Activated CD4-positive, alpha-beta T cell treated with anti-CD3 and anti-CD28 coated beads for 36 hours (primary cell): ENCODE results near the gene ENOX1. TPM values are rescaled to one million over a fixed set of nuclear protein-coding genes. Genes with fewer than 3 reads are reported as not detected.

ENCODE experiments used
- ATAC-seq: fragments of 200-7000 bp; cut with Tn5 transposase; one replicate; pipeline ENCODE4 v1.10.0; 2021; ENCODE audit warnings: mild to moderate bottlenecking, moderate library complexity
- CTCF ChIA-PET: fragments of 350-600 bp; sonication (Branson Sonifier 250); formaldehyde crosslinking; loops from one replicate; lab custom pipeline; 2021; ENCODE audit warnings: antibody characterized with exemption; lab: Charles Lee
- POLR2A ChIA-PET: fragments of 350-600 bp; sonication (Branson Sonifier 250); formaldehyde crosslinking; loops from one replicate; lab custom pipeline; 2021; ENCODE audit warnings: antibody characterized with exemption, inconsistent platforms; lab: Charles Lee
- DNase-seq: peaks from one replicate; pipeline ENCODE4 v3.0.0-alpha.2; 2020
- H3K27ac Mint-ChIP-seq: one replicate; pipeline ENCODE4 v1.8.0; 2021; ENCODE audit warnings: mixed read lengths
- H3K27me3 Mint-ChIP-seq: one replicate; pipeline ENCODE4 v1.8.0; 2021; ENCODE audit warnings: mixed read lengths
- H3K36me3 Mint-ChIP-seq: one replicate; pipeline ENCODE4 v1.8.0; 2021; ENCODE audit warnings: low read depth, mixed read lengths
- H3K4me1 Mint-ChIP-seq: one replicate; pipeline ENCODE4 v1.8.0; 2021; ENCODE audit warnings: mixed read lengths
- H3K4me3 Mint-ChIP-seq: one replicate; pipeline ENCODE4 v1.8.0; 2021; ENCODE audit warnings: mild to moderate bottlenecking, moderate library complexity, mixed read lengths
- H3K9me3 Mint-ChIP-seq: one replicate; pipeline ENCODE4 v1.8.0; 2021; ENCODE audit warnings: low read depth, mixed read lengths
- intact Hi-C, 2 experiments: fragments of 100-400 bp; cut with DNase I in 1 of 2; cut with micrococcal nuclease in 1 of 2; formaldehyde crosslinking; loops; one replicate each; pipeline versions ENCODE4 v1.14.2 to v1.15.1; 2022 to 2024; cut with DNase I, micrococcal nuclease
- total RNA-seq, 2 experiments: library from RNA; stranded (reverse); gene quantifications; one replicate each; pipeline ENCODE4 v1.2.3, GENCODE V29; 2021

ENOX1 gene
- total RNA-seq, 2 experiments from 2014 or later, result 0.28 to 0.48 TPM

DNA sequence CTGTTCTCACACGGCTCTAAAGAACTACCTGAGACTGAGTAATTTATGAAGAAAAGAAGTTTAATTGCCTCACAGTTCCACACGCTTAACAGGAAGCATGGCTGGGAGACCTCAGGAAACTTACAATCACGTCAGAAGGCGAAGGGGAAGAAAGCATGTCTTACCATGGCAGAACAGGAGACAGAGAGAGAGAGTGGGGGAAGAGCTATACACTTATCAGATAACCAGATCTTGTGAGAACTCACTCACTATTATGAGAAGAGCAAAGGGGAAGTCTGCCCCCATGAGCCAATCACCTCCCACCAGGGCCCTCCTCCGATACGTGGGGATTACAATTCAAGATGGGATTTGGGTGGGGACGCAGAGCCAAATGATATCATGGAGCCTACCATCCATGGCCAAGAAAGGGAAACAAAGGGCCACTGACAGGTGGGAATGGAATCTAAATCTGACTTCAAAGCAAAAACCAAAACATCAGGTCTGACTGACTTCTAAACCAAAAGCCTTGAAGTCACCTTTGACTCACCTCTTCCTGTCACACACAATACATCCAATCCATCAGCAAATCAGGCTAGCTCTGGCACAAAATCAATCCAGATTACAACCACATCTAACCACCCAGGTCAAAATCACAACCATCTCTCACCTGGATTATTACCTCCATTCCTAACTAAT is 189.7 kb downstream of the ENOX1 start:
- ATAC-seq, result peak; percentile 90
- intact Hi-C loops, result loop anchor here (5.0 to 10.0 kb wide), 3 partner anchors 95 to 200 kb away; no protein-coding TSS in a partner anchor
- Mint-ChIP-seq H3K27ac (peak overlapping the region; percentile 65), H3K27me3 (peaks cover 4% of the 10 kb centered on the region), H3K9me3 (peaks cover 2% of the 10 kb centered on the region), H3K4me1 (peaks cover 18% of the 10 kb centered on the region), H3K36me3 (no peaks in the 10 kb centered on the region), H3K4me3 (no peak overlapping the region)
- peak; percentile 20 for DNase-seq
- ChIA-PET CTCF (no interaction called here), POLR2A (no interaction called here)

- H3K27ac Mint-ChIP-seq, result no peak overlapping the region
These were observed 190.8 kb downstream of the ENOX1 start for GRCh38 chr13:43596006-43596405.

DNA sequence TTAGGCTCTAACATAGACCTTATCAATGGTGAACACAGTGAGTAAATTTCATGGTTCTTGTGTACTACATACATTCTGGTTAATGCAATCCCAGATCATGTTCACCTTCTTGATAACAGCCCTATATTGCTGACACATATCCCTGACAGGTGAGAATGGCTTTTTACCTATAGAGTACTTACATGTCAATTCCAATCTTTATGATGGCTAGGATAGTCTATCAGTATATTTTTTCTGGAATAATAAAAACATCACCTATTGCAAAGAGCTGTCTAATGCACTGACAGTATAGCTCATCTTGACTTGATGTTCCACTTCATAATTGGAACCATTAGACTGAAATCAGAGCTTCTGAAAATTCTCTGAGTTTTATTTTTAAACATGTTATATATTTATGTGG is 199.4 kb downstream of the ENOX1 start:
- POLR2A ChIA-PET, result no interaction called here
- CTCF ChIA-PET, result no interaction called here
- no peak overlapping the region for H3K27ac Mint-ChIP-seq

More at GRCh38 chr13:43596006-43596405, 190.8 kb downstream of the ENOX1 start:
- ATAC-seq, result no peak
- Mint-ChIP-seq H3K27me3 (peaks cover 5% of the 10 kb centered on the region), H3K4me3 (no peak overlapping the region), H3K36me3 (no peaks in the 10 kb centered on the region), H3K4me1 (peaks cover 18% of the 10 kb centered on the region), H3K9me3 (peaks cover 2% of the 10 kb centered on the region)
- DNase-seq, result no peak
- intact Hi-C loops, result loop anchor here (5.0 to 10.0 kb wide), 3 partner anchors 96 to 201 kb away; no protein-coding TSS in a partner anchor
- POLR2A ChIA-PET, result no interaction called here
- CTCF ChIA-PET, result interaction anchor here (0.6 kb wide), 1 partner anchor 158 kb away, joined by 3 read pairs; no protein-coding TSS in a partner anchor

GRCh38 chr13:43584751-43585150 is 202.0 kb downstream of the ENOX1 start:
- ChIA-PET CTCF (no interaction called here), POLR2A (no interaction called here)
- Mint-ChIP-seq H3K27ac (no peak overlapping the region), H3K27me3 (peaks cover 7% of the 10 kb centered on the region), H3K4me3 (no peak overlapping the region), H3K4me1 (peaks cover 4% of the 10 kb centered on the region), H3K9me3 (no peaks in the 10 kb centered on the region), H3K36me3 (no peaks in the 10 kb centered on the region)
- ATAC-seq (no peak), DNase-seq (no peak)
- intact Hi-C loops, result no loop called here

More for the DNA sequence above, 199.4 kb downstream of the ENOX1 start:
- intact Hi-C loops, result no loop called here
- H3K36me3 Mint-ChIP-seq, result no peaks in the 10 kb centered on the region
- ATAC-seq (no peak), DNase-seq (no peak)
- H3K27me3 Mint-ChIP-seq, result peaks cover 6% of the 10 kb centered on the region
- no peak overlapping the region for H3K4me3 Mint-ChIP-seq
- no peaks in the 10 kb centered on the region for H3K9me3 Mint-ChIP-seq
- H3K4me1 Mint-ChIP-seq, result peaks cover 4% of the 10 kb centered on the region

- Mint-ChIP-seq H3K27ac (no peak overlapping the region), H3K4me3 (no peak overlapping the region), H3K36me3 (no peaks in the 10 kb centered on the region), H3K9me3 (no peaks in the 10 kb centered on the region), H3K27me3 (peaks cover 5% of the 10 kb centered on the region), H3K4me1 (peaks cover 4% of the 10 kb centered on the region)
- ChIA-PET POLR2A (no interaction called here), CTCF (no interaction called here)
- intact Hi-C loops, result no loop called here
- DNase-seq (no peak), ATAC-seq (no peak)
These were observed 203.5 kb downstream of the ENOX1 start for GRCh38 chr13:43583321-43583720.

DNA sequence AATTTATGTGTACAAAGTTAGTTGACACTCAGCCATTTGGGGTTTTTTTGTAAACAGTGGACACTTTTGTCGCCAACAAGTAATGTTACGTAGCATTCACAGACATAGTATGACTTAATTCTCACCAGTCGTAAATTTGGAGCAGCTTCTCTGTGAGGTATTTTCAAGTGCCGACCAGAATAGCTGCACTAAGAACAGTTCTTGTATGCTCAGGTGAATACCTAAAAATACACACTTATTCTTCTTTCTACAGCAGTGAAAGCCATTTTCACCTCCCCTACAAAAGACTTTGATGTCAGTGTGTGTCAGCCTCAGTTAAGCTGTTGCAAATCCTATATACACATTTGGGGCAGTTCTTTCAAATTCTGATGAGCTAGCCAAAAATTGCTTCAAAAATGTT is 206.5 kb downstream of the ENOX1 start:
- Mint-ChIP-seq H3K4me1 (no peaks in the 10 kb centered on the region), H3K27ac (no peak overlapping the region), H3K4me3 (no peak overlapping the region), H3K36me3 (no peaks in the 10 kb centered on the region), H3K9me3 (peaks cover 3% of the 10 kb centered on the region), H3K27me3 (peaks cover 6% of the 10 kb centered on the region)
- intact Hi-C loops, result no loop called here
- ATAC-seq (no peak), DNase-seq (no peak)
- ChIA-PET CTCF (interaction anchor here (0.9 kb wide), 1 partner anchor 12 kb away, joined by 3 read pairs; no protein-coding TSS in a partner anchor), POLR2A (no interaction called here)

GRCh38 chr13:43579321-43579720 is 207.5 kb downstream of the ENOX1 start:
- Mint-ChIP-seq H3K4me1 (peaks cover 5% of the 10 kb centered on the region), H3K4me3 (no peak overlapping the region), H3K36me3 (no peaks in the 10 kb centered on the region), H3K27ac (no peak overlapping the region), H3K27me3 (peaks cover 9% of the 10 kb centered on the region), H3K9me3 (peaks cover 3% of the 10 kb centered on the region)
- ATAC-seq (no peak), DNase-seq (no peak)
- ChIA-PET CTCF (no interaction called here), POLR2A (no interaction called here)
- intact Hi-C loops, result no loop called here

- Mint-ChIP-seq H3K27ac (peak overlapping the region; percentile 34), H3K4me3 (no peak overlapping the region), H3K4me1 (peaks cover 5% of the 10 kb centered on the region), H3K36me3 (no peaks in the 10 kb centered on the region), H3K27me3 (peaks cover 15% of the 10 kb centered on the region), H3K9me3 (peaks cover 3% of the 10 kb centered on the region)
- no peak for ATAC-seq
- CTCF ChIA-PET, result no interaction called here
- POLR2A ChIA-PET, result no interaction called here
- intact Hi-C loops, result no loop called here
- DNase-seq, result no peak
These were observed 212.2 kb downstream of the ENOX1 start for GRCh38 chr13:43574605-43575004.

DNA sequence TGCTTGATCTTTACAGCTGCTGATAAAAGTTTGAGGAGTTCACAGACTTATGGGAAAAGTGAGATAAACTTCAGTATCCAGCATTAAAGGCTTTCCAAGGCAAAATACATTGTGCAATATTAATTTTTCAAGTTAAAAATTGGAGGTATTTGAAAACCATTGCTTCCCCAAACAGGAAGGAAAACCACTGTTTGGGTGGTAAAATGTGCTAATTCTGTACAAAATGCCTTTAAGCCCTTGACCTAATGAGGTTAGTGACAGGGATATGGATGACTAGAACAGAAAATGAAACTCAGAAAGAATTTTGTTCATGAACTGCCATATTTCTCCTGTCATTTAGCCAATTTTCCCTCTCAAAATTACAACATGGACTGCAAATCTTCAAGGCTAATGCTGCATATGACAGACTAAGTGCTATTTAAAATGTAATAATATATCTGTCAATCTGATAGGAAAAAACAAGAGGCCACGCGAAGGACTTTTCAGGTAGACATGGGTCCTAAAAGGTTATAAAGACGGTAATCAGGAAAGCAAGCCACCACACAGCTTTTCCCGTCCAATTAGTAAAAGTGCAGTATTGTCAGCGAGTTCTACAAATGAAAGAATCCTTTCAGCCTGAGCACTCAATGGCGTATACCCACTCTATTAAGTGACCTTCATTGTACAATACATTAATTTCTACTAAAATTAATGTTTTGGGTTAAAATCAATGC is 212.8 kb downstream of the ENOX1 start:
- H3K36me3 Mint-ChIP-seq, result no peaks in the 10 kb centered on the region
- ChIA-PET POLR2A (no interaction called here), CTCF (no interaction called here)
- H3K4me1 Mint-ChIP-seq, result peaks cover 5% of the 10 kb centered on the region
- H3K4me3 Mint-ChIP-seq, result no peak overlapping the region
- ATAC-seq (no peak), DNase-seq (no peak)
- intact Hi-C loops, result no loop called here
- peaks cover 3% of the 10 kb centered on the region for H3K9me3 Mint-ChIP-seq
- H3K27me3 Mint-ChIP-seq, result peaks cover 15% of the 10 kb centered on the region
- H3K27ac Mint-ChIP-seq, result no peak overlapping the region

DNA sequence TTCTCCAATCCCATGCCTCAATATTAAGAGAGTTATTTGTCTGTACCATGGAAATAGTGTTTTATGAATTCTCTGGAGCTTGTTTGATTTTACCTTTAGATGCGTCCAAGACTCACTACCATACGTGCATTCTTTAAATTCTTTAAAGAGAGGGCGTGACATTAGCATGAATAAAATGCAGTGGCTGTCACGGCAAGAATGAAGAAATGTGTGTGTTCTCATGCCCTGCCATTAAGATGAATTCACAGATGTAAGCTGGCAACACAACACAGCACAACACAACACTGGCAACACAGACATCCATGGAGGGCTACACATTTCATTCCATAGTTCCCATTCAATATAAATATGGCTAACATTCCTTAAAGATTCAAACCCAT is 213.4 kb downstream of the ENOX1 start:
- Mint-ChIP-seq H3K4me1 (peaks cover 5% of the 10 kb centered on the region), H3K27me3 (peaks cover 15% of the 10 kb centered on the region), H3K36me3 (no peaks in the 10 kb centered on the region), H3K9me3 (peaks cover 3% of the 10 kb centered on the region), H3K27ac (no peak overlapping the region), H3K4me3 (no peak overlapping the region)
- no peak for DNase-seq
- ChIA-PET CTCF (no interaction called here), POLR2A (no interaction called here)
- intact Hi-C loops, result no loop called here
- no peak for ATAC-seq

- Mint-ChIP-seq H3K27me3 (peaks cover 18% of the 10 kb centered on the region), H3K4me3 (no peak overlapping the region), H3K9me3 (peaks cover 3% of the 10 kb centered on the region), H3K4me1 (peaks cover 5% of the 10 kb centered on the region), H3K36me3 (no peaks in the 10 kb centered on the region), H3K27ac (no peak overlapping the region)
- intact Hi-C loops, result no loop called here
- CTCF ChIA-PET, result no interaction called here
- DNase-seq (no peak), ATAC-seq (no peak)
- POLR2A ChIA-PET, result no interaction called here
These were observed 214.0 kb downstream of the ENOX1 start for GRCh38 chr13:43572656-43573360.
